PFSK-1 (cell line): ENCODE measurements around the gene CCDC8. TPM values are rescaled to one million over a fixed set of nuclear protein-coding genes. Genes with fewer than 3 reads are reported as not detected.

ENCODE experiments used
- FOXP2 ChIP-seq: optimal IDR thresholded peaks from 2 replicates; pipeline ENCODE3; 2011; ENCODE audit warnings: borderline replicate concordance, control low read depth, inconsistent platforms; ENCODE audit not compliant: insufficient read depth; ENCODE audit errors: extremely low read length, extremely low read depth
- POLR2AphosphoS5 ChIP-seq: IDR thresholded peaks from 2 replicates; pipeline ENCODE4 v1.6.1; 2012; ENCODE audit warnings: low read depth, mild to moderate bottlenecking, control low read depth, low read length, moderate library complexity
- SIN3A ChIP-seq: IDR thresholded peaks from 2 replicates; pipeline ENCODE4 v1.6.1; 2012; ENCODE audit warnings: mild to moderate bottlenecking, low read length, moderate library complexity, borderline replicate concordance; ENCODE audit not compliant: insufficient read depth
- TAF1 ChIP-seq: IDR thresholded peaks from 2 replicates; pipeline ENCODE4 v1.6.1; 2012; ENCODE audit warnings: low read length, control low read depth, borderline replicate concordance; ENCODE audit not compliant: insufficient read depth
- polyA plus RNA-seq: library from polyadenylated mRNA; unstranded; fragments of >200 nt; gene quantifications from one replicate; pipeline ENCODE4 v1.2.1, GENCODE V29; 2012; ENCODE audit warnings: low read depth, missing spikeins; ENCODE audit not compliant: insufficient read length
- TF ChIP-seq, protein P1 (sequence below), 2 experiments: IDR thresholded peaks; 2 replicates each; pipeline versions ENCODE4 v1.6.1 to v1.8.0; 2011 to 2012; ENCODE audit warnings: low read depth in 2 of 2, low read length in 2 of 2, control low read depth in 1 of 2, inconsistent platforms in 1 of 2, mild to moderate bottlenecking in 1 of 2, moderate library complexity in 1 of 2; ENCODE audit not compliant: insufficient read depth in 1 of 2

Gene CCDC8
- 34.0 TPM for polyA plus RNA-seq

- TF ChIP-seq POLR2AphosphoS5 = peak; percentile 98
- 0 out of 2 replicates have a peak, but pooled peaks have one; percentile 10 for TF ChIP-seq SIN3A
- TF ChIP-seq TAF1 = peak; percentile 96
- TF ChIP-seq, protein P1, sequence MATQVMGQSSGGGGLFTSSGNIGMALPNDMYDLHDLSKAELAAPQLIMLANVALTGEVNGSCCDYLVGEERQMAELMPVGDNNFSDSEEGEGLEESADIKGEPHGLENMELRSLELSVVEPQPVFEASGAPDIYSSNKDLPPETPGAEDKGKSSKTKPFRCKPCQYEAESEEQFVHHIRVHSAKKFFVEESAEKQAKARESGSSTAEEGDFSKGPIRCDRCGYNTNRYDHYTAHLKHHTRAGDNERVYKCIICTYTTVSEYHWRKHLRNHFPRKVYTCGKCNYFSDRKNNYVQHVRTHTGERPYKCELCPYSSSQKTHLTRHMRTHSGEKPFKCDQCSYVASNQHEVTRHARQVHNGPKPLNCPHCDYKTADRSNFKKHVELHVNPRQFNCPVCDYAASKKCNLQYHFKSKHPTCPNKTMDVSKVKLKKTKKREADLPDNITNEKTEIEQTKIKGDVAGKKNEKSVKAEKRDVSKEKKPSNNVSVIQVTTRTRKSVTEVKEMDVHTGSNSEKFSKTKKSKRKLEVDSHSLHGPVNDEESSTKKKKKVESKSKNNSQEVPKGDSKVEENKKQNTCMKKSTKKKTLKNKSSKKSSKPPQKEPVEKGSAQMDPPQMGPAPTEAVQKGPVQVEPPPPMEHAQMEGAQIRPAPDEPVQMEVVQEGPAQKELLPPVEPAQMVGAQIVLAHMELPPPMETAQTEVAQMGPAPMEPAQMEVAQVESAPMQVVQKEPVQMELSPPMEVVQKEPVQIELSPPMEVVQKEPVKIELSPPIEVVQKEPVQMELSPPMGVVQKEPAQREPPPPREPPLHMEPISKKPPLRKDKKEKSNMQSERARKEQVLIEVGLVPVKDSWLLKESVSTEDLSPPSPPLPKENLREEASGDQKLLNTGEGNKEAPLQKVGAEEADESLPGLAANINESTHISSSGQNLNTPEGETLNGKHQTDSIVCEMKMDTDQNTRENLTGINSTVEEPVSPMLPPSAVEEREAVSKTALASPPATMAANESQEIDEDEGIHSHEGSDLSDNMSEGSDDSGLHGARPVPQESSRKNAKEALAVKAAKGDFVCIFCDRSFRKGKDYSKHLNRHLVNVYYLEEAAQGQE (IDR thresholded peaks at IDR 0.05; ENCODE audit: insufficient read depth in 1 of 2, low read depth in 2 of 2, low read length in 2 of 2) = no peak
- peak; percentile 84 for TF ChIP-seq FOXP2
Observed at GRCh38 chr19:46413262-46414031, at the start of gene CCDC8. CCDC8 (minus strand) TSS chr19:46413564; CDS start chr19:46412810, 754 bp downstream.

- TF ChIP-seq FOXP2 = no peak
- TF ChIP-seq, protein P1 (IDR thresholded peaks at IDR 0.05; ENCODE audit: insufficient read depth in 1 of 2, low read depth in 2 of 2, low read length in 2 of 2) = no peak
- no peak for TF ChIP-seq POLR2AphosphoS5
- no peak for TF ChIP-seq TAF1
- no peak for TF ChIP-seq SIN3A
Observed at GRCh38 chr19:46461537-46461936, 48.2 kb upstream of the CCDC8 start.

- TF ChIP-seq, protein P1 (IDR thresholded peaks at IDR 0.05; ENCODE audit: insufficient read depth in 1 of 2, low read depth in 2 of 2, low read length in 2 of 2) = no peak
- TF ChIP-seq TAF1 (no peak), SIN3A (no peak), FOXP2 (no peak), POLR2AphosphoS5 (no peak)
Observed at GRCh38 chr19:46460981-46461380, 47.6 kb upstream of the CCDC8 start.

DNA sequence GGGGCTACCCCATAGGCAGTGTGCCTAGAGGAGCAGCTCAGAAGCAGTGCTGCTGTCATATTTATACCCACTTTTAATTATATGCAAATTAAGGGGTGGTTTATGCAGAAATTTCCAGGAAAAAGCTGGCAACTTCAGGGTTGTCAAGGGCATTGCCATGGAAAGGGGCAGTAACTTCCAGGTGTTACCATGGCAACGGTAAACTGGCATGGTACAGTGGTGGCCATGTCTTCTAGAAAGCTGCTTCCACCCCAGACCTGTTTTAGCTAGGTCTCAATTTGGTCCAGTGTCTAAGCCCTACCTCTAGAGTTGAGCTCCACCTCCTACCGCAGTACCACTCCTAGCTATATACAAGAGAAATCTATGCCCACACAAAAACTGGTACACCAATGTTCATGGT, 46.7 kb upstream of the CCDC8 start:
- TF ChIP-seq POLR2AphosphoS5 = no peak
- no peak for TF ChIP-seq SIN3A
- TF ChIP-seq, protein P1 (IDR thresholded peaks at IDR 0.05; ENCODE audit: insufficient read depth in 1 of 2, low read depth in 2 of 2, low read length in 2 of 2) = no peak
- no peak for TF ChIP-seq FOXP2
- no peak for TF ChIP-seq TAF1
